OCI-LY1 (cell line): Measurements from ENCODE around the gene MT1E.

Experiments
- H2AFZ ChIP-seq: fragments of 200-600 bp; sonication (generic), shearing (Covaris generic); 2 replicates; pipeline ENCODE4 v1.6.0; 2014; ENCODE audit warnings: antibody characterized with exemption, mild to moderate bottlenecking, low read length
- H3F3A ChIP-seq: fragments of 200-600 bp; sonication (generic), shearing (Covaris generic); 2 replicates; pipeline ENCODE4 v1.6.0; 2014; ENCODE audit warnings: mild to moderate bottlenecking, antibody characterized with exemption, low read length, moderate library complexity; ENCODE audit not compliant: insufficient read depth
- H3K27ac ChIP-seq: fragments of 200-600 bp; sonication (generic); 2 replicates; pipeline ENCODE4 v1.5.1; 2014; ENCODE audit warnings: low read length, mixed run types, mild to moderate bottlenecking, low read depth; ENCODE audit not compliant: poor library complexity, severe bottlenecking
- H3K27me3 ChIP-seq: fragments of 200-600 bp; sonication (generic); 2 replicates; pipeline ENCODE4 v1.6.0; 2014; ENCODE audit warnings: antibody characterized with exemption, mild to moderate bottlenecking, low read length, moderate library complexity; ENCODE audit not compliant: insufficient read depth
- H3K36me3 ChIP-seq: fragments of 200-600 bp; sonication (generic); 2 replicates; pipeline ENCODE4 v1.6.1; 2014; ENCODE audit warnings: mild to moderate bottlenecking, antibody characterized with exemption, low read length, moderate library complexity, mixed read lengths; ENCODE audit not compliant: insufficient read depth
- H3K4me1 ChIP-seq: fragments of 200-600 bp; sonication (generic); 2 replicates; pipeline ENCODE4 v1.5.1; 2014; ENCODE audit warnings: mild to moderate bottlenecking, low read length, moderate library complexity; ENCODE audit not compliant: insufficient read depth, severe bottlenecking
- H3K4me2 ChIP-seq: fragments of 200-600 bp; sonication (generic), shearing (Covaris generic); 2 replicates; pipeline ENCODE4 v1.6.1; 2014; ENCODE audit warnings: low read length
- H3K4me3 ChIP-seq: fragments of 200-600 bp; sonication (generic); 2 replicates; pipeline ENCODE4 v1.5.1; 2014; ENCODE audit warnings: low read length, low read depth, mild to moderate bottlenecking, mixed read lengths; ENCODE audit not compliant: poor library complexity, severe bottlenecking
- H3K79me2 ChIP-seq: fragments of 200-600 bp; shearing (Covaris generic); 2 replicates; pipeline ENCODE4 v1.6.1; 2016; ENCODE audit warnings: mixed run types, low read length, mixed read lengths; ENCODE audit not compliant: insufficient read depth
- H3K9ac ChIP-seq: fragments of 200-600 bp; sonication (generic), shearing (Covaris generic); 2 replicates; pipeline ENCODE4 v1.6.1; 2014; ENCODE audit warnings: mild to moderate bottlenecking, low read length, mixed read lengths
- H3K9me2 ChIP-seq: fragments of 200-600 bp; sonication (generic), shearing (Covaris generic); 2 replicates; pipeline ENCODE4 v1.6.1; 2014; ENCODE audit warnings: low read depth, mild to moderate bottlenecking, low read length, mixed read lengths
- H3K9me3 ChIP-seq: fragments of 200-600 bp; shearing (Covaris generic); 2 replicates; pipeline ENCODE4 v1.6.1; 2014; ENCODE audit warnings: low read length, mixed read lengths
- H4K20me1 ChIP-seq: fragments of 200-600 bp; sonication (generic), shearing (Covaris generic); 2 replicates; pipeline ENCODE4 v1.6.0; 2016; ENCODE audit warnings: mild to moderate bottlenecking, low read length; ENCODE audit not compliant: insufficient read depth
- CTCF ChIP-seq: fragments of 200-600 bp; sonication (generic), shearing (Covaris generic); IDR thresholded peaks from 2 replicates; pipeline ENCODE4 v1.5.1; 2017; ENCODE audit warnings: mild to moderate bottlenecking, antibody characterized with exemption, low read length, moderate library complexity, mixed read lengths
- EZH2 ChIP-seq: fragments of 200-600 bp; sonication (generic), shearing (Covaris generic); IDR thresholded peaks from 2 replicates; pipeline ENCODE4 v1.8.0; 2017; ENCODE audit warnings: borderline replicate concordance, mixed run types, mild to moderate bottlenecking, antibody characterized with exemption, low read length, moderate library complexity, mixed read lengths

Gene MT1E

GRCh38 chr16:56634715-56635440 is 9.3 kb downstream of the MT1E start:
- TF ChIP-seq EZH2 (no peak), CTCF (no peak)
- no peak overlapping the region for H3K4me3 ChIP-seq

DNA sequence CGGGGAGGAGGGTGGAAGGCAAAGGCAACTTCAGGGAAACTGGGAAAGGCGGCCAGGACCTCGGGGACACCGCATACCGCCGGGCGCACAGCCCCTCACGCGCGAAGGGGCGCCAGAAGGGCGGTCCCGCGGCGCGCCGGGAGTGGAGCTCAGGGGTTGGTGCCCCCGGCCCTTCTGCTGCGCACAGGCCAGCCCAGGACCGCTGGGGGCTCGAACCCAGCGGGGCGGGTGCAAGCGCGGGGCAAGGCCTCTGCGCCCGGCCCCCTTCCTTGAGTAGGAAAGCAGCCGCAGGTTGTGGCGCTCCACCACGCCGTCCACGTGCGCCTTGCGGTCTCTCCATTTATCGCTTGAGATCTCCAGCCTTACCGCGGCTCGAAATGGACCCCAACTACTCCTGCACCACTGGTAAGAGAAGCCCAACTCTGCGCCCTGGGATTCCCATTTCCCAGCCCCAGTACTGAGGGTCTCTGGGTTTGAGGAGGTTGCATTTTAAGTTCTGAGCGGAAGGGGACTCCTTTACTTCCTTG is 9.9 kb downstream of the MT1E start:
- Histone ChIP-seq H4K20me1 (no peaks in the 10 kb centered on the region), H3K4me3 (no peak overlapping the region), H3K4me1 (no peaks in the 10 kb centered on the region), H3K9me3 (no peaks in the 10 kb centered on the region), H3K36me3 (no peaks in the 10 kb centered on the region), H3K27me3 (no peaks in the 10 kb centered on the region; the same call in 1 of the 2 replicates), H2AFZ (no peak overlapping the region), H3K9ac (no peak overlapping the region), H3K4me2 (no peak overlapping the region), H3F3A (no peaks in the 10 kb centered on the region), H3K79me2 (no peaks in the 10 kb centered on the region), H3K9me2 (no peaks in the 10 kb centered on the region), H3K27ac (no peak overlapping the region)
- TF ChIP-seq EZH2 (no peak), CTCF (no peak)

More at GRCh38 chr16:56634715-56635440, 9.3 kb downstream of the MT1E start:
- H4K20me1 ChIP-seq, result no peaks in the 10 kb centered on the region
- no peak overlapping the region for H3K27ac ChIP-seq
- H3K4me1 ChIP-seq, result no peaks in the 10 kb centered on the region
- no peaks in the 10 kb centered on the region for H3K9me3 ChIP-seq
- no peak overlapping the region for H3K4me2 ChIP-seq
- H3K9me2 ChIP-seq, result no peaks in the 10 kb centered on the region
- H3K9ac ChIP-seq, result no peak overlapping the region
- no peaks in the 10 kb centered on the region for H3F3A ChIP-seq
- no peaks in the 10 kb centered on the region for H3K79me2 ChIP-seq
- no peaks in the 10 kb centered on the region; the same call in 1 of the 2 replicates for H3K27me3 ChIP-seq
- H3K36me3 ChIP-seq, result no peaks in the 10 kb centered on the region
- H2AFZ ChIP-seq, result no peak overlapping the region

- H3K27me3 ChIP-seq, result no peaks in the 10 kb centered on the region; the same call in 1 of the 2 replicates
- no peak overlapping the region for H3K27ac ChIP-seq
- no peak overlapping the region for H3K4me3 ChIP-seq
- no peak overlapping the region for H3K4me2 ChIP-seq
- H3F3A ChIP-seq, result no peaks in the 10 kb centered on the region
- H3K4me1 ChIP-seq, result no peaks in the 10 kb centered on the region
- H3K36me3 ChIP-seq, result no peaks in the 10 kb centered on the region
- H2AFZ ChIP-seq, result no peak overlapping the region
- no peaks in the 10 kb centered on the region for H4K20me1 ChIP-seq
- H3K9me2 ChIP-seq, result no peaks in the 10 kb centered on the region
- no peaks in the 10 kb centered on the region for H3K79me2 ChIP-seq
- no peaks in the 10 kb centered on the region for H3K9me3 ChIP-seq
- TF ChIP-seq CTCF, result no peak
- no peak for TF ChIP-seq EZH2
- H3K9ac ChIP-seq, result no peak overlapping the region
Observed at GRCh38 chr16:56636616-56637413, 11.2 kb downstream of the MT1E start.
